Lung microvascular endothelial cell (primary cell): ENCODE data around the gene TTLL11. TPM values are rescaled to one million over a fixed set of nuclear protein-coding genes. Genes with fewer than 3 reads are reported as not detected.

Experiments used
- DNase-seq, 2 donors: peaks; one replicate each; pipeline versions ENCODE4 v3.0.0 to v3.0.0-alpha.2; 2010; ENCODE audit warnings: low read depth in 2 of 2
- total RNA-seq: library from RNA; depleted of rRNA; stranded (reverse); fragments of >200 nt; gene quantifications from 2 replicates; pipeline ENCODE4 v1.2.1, GENCODE V29; 2014

Gene TTLL11
- total RNA-seq, 1 donor from 2014 or later: 3.0 TPM

GRCh38 chr9:122053064-122053463, 40.0 kb downstream of the TTLL11 start:
- DNase-seq: no peak

- no peak for DNase-seq
Observed at GRCh38 chr9:122051351-122052321, 41.5 kb downstream of the TTLL11 start.

- DNase-seq: no peak
Observed at GRCh38 chr9:122050167-122050566, 42.9 kb downstream of the TTLL11 start.

- DNase-seq: no peak
Observed at GRCh38 chr9:122042056-122042455, 51.1 kb downstream of the TTLL11 start.

- DNase-seq: no peak
Observed at GRCh38 chr9:122040561-122041242, 52.4 kb downstream of the TTLL11 start.

GRCh38 chr9:122039234-122039633, 53.9 kb downstream of the TTLL11 start:
- DNase-seq: no peak

- DNase-seq: peak in 1 of 2 donors; percentile 19
Observed at GRCh38 chr9:122036988-122037387, 56.1 kb downstream of the TTLL11 start.

GRCh38 chr9:122036408-122036807, 56.7 kb downstream of the TTLL11 start:
- DNase-seq: no peak

GRCh38 chr9:122033775-122034373, 59.2 kb downstream of the TTLL11 start:
- no peak for DNase-seq

- no peak for DNase-seq
Observed at GRCh38 chr9:122032346-122032745, 60.8 kb downstream of the TTLL11 start.

GRCh38 chr9:122031776-122032175, 61.3 kb downstream of the TTLL11 start:
- no peak for DNase-seq

GRCh38 chr9:122031157-122031556, 62.0 kb downstream of the TTLL11 start:
- DNase-seq: no peak

- no peak for DNase-seq
Observed at GRCh38 chr9:122030357-122030756, 62.8 kb downstream of the TTLL11 start.

- DNase-seq: no peak
Observed at GRCh38 chr9:122029898-122030297, 63.2 kb downstream of the TTLL11 start.

- no peak for DNase-seq
Observed at GRCh38 chr9:122028089-122028488, 65.0 kb downstream of the TTLL11 start.

- DNase-seq: peak; percentile 46 to 47
Observed at GRCh38 chr9:122020398-122020797, 72.7 kb downstream of the TTLL11 start.

GRCh38 chr9:122016744-122017143, 76.4 kb downstream of the TTLL11 start:
- DNase-seq: peak in 1 of 2 donors; percentile 38

GRCh38 chr9:122016309-122016708, 76.8 kb downstream of the TTLL11 start:
- DNase-seq: peak; percentile 38 to 59

- peak; percentile 47 to 61 for DNase-seq
Observed at GRCh38 chr9:122015170-122015821, 77.8 kb downstream of the TTLL11 start.

- no peak for DNase-seq
Observed at GRCh38 chr9:122011818-122012498, 81.2 kb downstream of the TTLL11 start.

- DNase-seq: no peak
Observed at GRCh38 chr9:122008559-122008958, 84.5 kb downstream of the TTLL11 start.
